HEK293T (cell line): ENCODE measurements around the gene G6PD.
"Not testable (repeated sequence)": the region's sequence is repeated elsewhere in the genome, so short reads cannot be mapped to it uniquely, and the experiment has no call there.

Experiments
- ARNT ChIP-seq: fragments of 450-650 bp; IDR thresholded peaks from 2 replicates; pipeline ENCODE4 v1.6.1; 2017; ENCODE audit warnings: mild to moderate bottlenecking
- BHLHE40 ChIP-seq: fragments of 450-650 bp; IDR thresholded peaks from 2 replicates; pipeline ENCODE4 v1.6.1; 2016; ENCODE audit warnings: mild to moderate bottlenecking, moderate library complexity, borderline replicate concordance
- ELF4 ChIP-seq: fragments of 450-650 bp; IDR thresholded peaks from 2 replicates; pipeline ENCODE4 v1.6.1; 2017; ENCODE audit warnings: antibody characterized with exemption
- FOXA1 ChIP-seq: fragments of 450-650 bp; IDR thresholded peaks from 2 replicates; pipeline ENCODE4 v1.6.1; 2016; ENCODE audit warnings: mild to moderate bottlenecking
- FOXK2 ChIP-seq: fragments of 450-650 bp; IDR thresholded peaks from 2 replicates; pipeline ENCODE4 v1.6.1; 2016; ENCODE audit warnings: mild to moderate bottlenecking
- LEF1 ChIP-seq: fragments of 450-650 bp; IDR thresholded peaks from 2 replicates; pipeline ENCODE4 v1.6.1; 2017; ENCODE audit warnings: mild to moderate bottlenecking, borderline replicate concordance
- NFRKB ChIP-seq: fragments of 450-650 bp; IDR thresholded peaks from 2 replicates; pipeline ENCODE4 v1.6.1; 2016; ENCODE audit warnings: mild to moderate bottlenecking, moderate library complexity
- SP1 ChIP-seq: fragments of 450-650 bp; IDR thresholded peaks from 2 replicates; pipeline ENCODE4 v1.6.1; 2017

DNA sequence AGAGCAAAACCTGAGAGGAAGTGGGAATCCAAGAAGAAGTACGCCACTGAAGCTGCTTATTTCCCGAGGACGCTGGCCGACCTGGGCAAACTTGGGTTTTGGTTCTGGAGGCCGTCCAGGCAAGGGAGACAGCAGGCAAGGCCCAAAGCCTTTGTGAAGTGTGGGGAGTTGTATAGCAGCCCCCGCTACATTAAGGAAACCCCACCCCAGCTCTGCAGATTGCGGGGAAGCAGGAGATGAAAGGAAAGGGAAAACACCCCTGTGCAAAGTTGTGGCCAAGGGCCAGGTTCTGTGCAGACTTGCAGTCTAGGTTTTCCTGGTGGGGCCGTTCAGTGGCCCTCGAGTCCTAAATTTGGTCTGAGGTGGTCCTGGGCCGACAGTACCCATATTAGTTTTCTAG lies 26.4 kb upstream of the G6PD start:
- not testable (repeated sequence) for TF ChIP-seq SP1, LEF1, BHLHE40, NFRKB, FOXA1, FOXK2, ARNT, ELF4
